ENCODE data around the gene IGFL2. TPM values are rescaled to one million over a fixed set of nuclear protein-coding genes. Genes with fewer than 3 reads are reported as not detected.
A peak's percentile ranks its signal among the peaks of the same experiment; 100 is the strongest.

Gene IGFL2
- total RNA-seq, 2 donors from 2014 or later, result not detected

GRCh38 chr19:46210669-46211068 is 62.6 kb downstream of the IGFL2 start:
- Histone ChIP-seq H3K4me1 (peaks cover 13% of the 10 kb centered on the region), H3K9me3 (no peaks in the 10 kb centered on the region), H3K36me3 (replicated peaks in 1 of 2; ENCODE audit: insufficient read depth in 1 of 2, low read depth in 2 of 2) (no peaks in the 10 kb centered on the region), H3K4me3 (no peak overlapping the region), H3K27ac (peak overlapping the region; percentile 45 to 85 (median 76)), H3K27me3 (no peaks in the 10 kb centered on the region)
- ATAC-seq, result no peak
- TF ChIP-seq CTCF (IDR thresholded peaks at IDR 0.05) (no peak), POLR2A (IDR thresholded peaks at IDR 0.05) (no peak)
- no peak for DNase-seq
- intact Hi-C loops (cut with DNase I), result no loop called here
- WGBS, 2 donors, result 60 to 73% methylated on average over 1 of the region's 1 CpG

Other genes starting within 250 kb of the IGFL2 start
- 10 to 100 TPM in 1 of 2 donors, 1 to 10 TPM in 1; 6.7 to 13.5 TPM for gene MYPOP, start 245.6 kb upstream of the IGFL2 start, total RNA-seq
- gene NANOS2, start 233.5 kb upstream of the IGFL2 start, total RNA-seq, result not detected
- 1 to 10 TPM; 1.3 to 1.6 TPM for gene NOVA2, start 174.4 kb upstream of the IGFL2 start, total RNA-seq
- 10 to 100 TPM in 1 of 2 donors, 1 to 10 TPM in 1; 7.8 to 14.5 TPM for gene CCDC61, start 152.8 kb upstream of the IGFL2 start, total RNA-seq
- not detected for gene PGLYRP1, start 125.2 kb upstream of the IGFL2 start, total RNA-seq
- gene IGFL4, start 107.2 kb upstream of the IGFL2 start, total RNA-seq, result not detected
- gene IGFL3, start 23.6 kb upstream of the IGFL2 start, total RNA-seq, result not detected
- not detected for gene IGFL1, start 81.5 kb downstream of the IGFL2 start, total RNA-seq
- 10 to 100 TPM; 24.4 to 63.3 TPM for gene HIF3A, start 148.8 kb downstream of the IGFL2 start, total RNA-seq
- gene PPP5C, start 198.8 kb downstream of the IGFL2 start, total RNA-seq, result 10 to 100 TPM; 31.1 to 77.5 TPM